GM12878 (cell line): ENCODE results near the gene DLX3. TPM values are rescaled to one million over a fixed set of nuclear protein-coding genes. Genes with fewer than 3 reads are reported as not detected.

Experiments used
- ATAC-seq: fragments of 200-7000 bp; cut with Tn5 transposase; 3 replicates; pipeline ENCODE4 v1.9.1; 2020; ENCODE audit warnings: mild to moderate bottlenecking, moderate library complexity
- BruUV-seq: library from RNA; stranded (reverse); fragments of 400-500 nt; replicated peaks from 2 replicates; lab custom pipeline; 2021; lab: Mats Ljungman, UMichigan
- CTCF ChIA-PET: fragments of 300-600 bp; sonication (Branson Sonifier 250); formaldehyde crosslinking; extraction: SDS; loops from one replicate; lab custom pipeline; 2021; ENCODE audit warnings: inconsistent platforms; lab: Yijun Ruan, JAX
- POLR2A ChIA-PET: fragments of 350-600 bp; formaldehyde crosslinking; extraction: SDS; loops from one replicate; lab custom pipeline; 2021; ENCODE audit warnings: inconsistent platforms; lab: Charles Lee
- RAD21 ChIA-PET: fragments of 300-600 bp; sonication (Branson Sonifier 250); formaldehyde crosslinking; loops from one replicate; lab custom pipeline; 2023; ENCODE audit warnings: antibody characterized with exemption; ENCODE audit not compliant: unreplicated experiment; lab: Charles Lee
- SMC1A ChIA-PET: fragments of 300-600 bp; sonication (Branson Sonifier 250); formaldehyde crosslinking; loops from one replicate; lab custom pipeline; 2023; ENCODE audit not compliant: unreplicated experiment, uncharacterized antibody; lab: Charles Lee
- DNase-seq: peaks from one replicate; pipeline ENCODE4 v3.0.0-alpha.2; 2011; ENCODE audit warnings: low read depth, low spot score
- FAIRE-seq: peaks from 3 replicates; lab custom pipeline; 2011; peaks lifted over from hg19 to GRCh38; lab: Jason Lieb, UNC
- H2AFZ ChIP-seq: 2 replicates; pipeline ENCODE4 v1.6.0; 2011; ENCODE audit warnings: low read depth, low read length, control low read depth; ENCODE audit not compliant: control insufficient read depth
- H3K27ac ChIP-seq: 2 replicates; pipeline ENCODE4 v1.5.1; 2011; ENCODE audit warnings: control low read depth; ENCODE audit not compliant: control insufficient read depth, insufficient read depth
- H3K27me3 ChIP-seq, 2 experiments: replicated peaks in 1 of 2; 2 replicates each; pipeline versions ENCODE4 v1.6.0 to v1.6.1; 2011; ENCODE audit warnings: low read length in 1 of 2; ENCODE audit not compliant: control insufficient read depth in 2 of 2, insufficient read depth in 2 of 2
- H3K36me3 ChIP-seq, 2 experiments: 2 replicates each; pipeline ENCODE4 v1.5.1; 2011; ENCODE audit warnings: low read length in 1 of 2; ENCODE audit not compliant: control insufficient read depth in 2 of 2, insufficient read depth in 2 of 2
- H3K4me1 ChIP-seq: 2 replicates; pipeline ENCODE4 v1.6.1; 2011; ENCODE audit warnings: mild to moderate bottlenecking, low read length, moderate library complexity, mixed read lengths; ENCODE audit not compliant: control insufficient read depth, insufficient read depth
- H3K4me2 ChIP-seq: 2 replicates; pipeline ENCODE4 v1.6.0; 2011; ENCODE audit warnings: control low read depth; ENCODE audit not compliant: control insufficient read depth, insufficient read depth
- H3K4me3 ChIP-seq: fragments of 200-600 bp; sonication (generic); 2 replicates; pipeline ENCODE4 v1.5.1; 2016
- H3K79me2 ChIP-seq: 2 replicates; pipeline ENCODE4 v1.6.0; 2011; ENCODE audit warnings: low read length; ENCODE audit not compliant: control insufficient read depth, insufficient read depth
- H3K9ac ChIP-seq: 2 replicates; pipeline ENCODE4 v1.8.0; 2011; ENCODE audit warnings: low read length, control low read depth, mixed read lengths; ENCODE audit not compliant: control insufficient read depth, insufficient read depth
- H3K9me3 ChIP-seq: replicated peaks from 3 replicates; pipeline ENCODE4 v1.5.1; 2011; ENCODE audit warnings: mild to moderate bottlenecking, low read length; ENCODE audit not compliant: control insufficient read depth, insufficient read depth
- H4K20me1 ChIP-seq: 2 replicates; pipeline ENCODE4 v1.6.0; 2011; ENCODE audit not compliant: control insufficient read depth, insufficient read depth
- CHD2 ChIP-seq: IDR thresholded peaks from 2 replicates; pipeline ENCODE4 v1.6.1; 2011; ENCODE audit warnings: low read depth, low read length, improper control_type of control experiment, borderline replicate concordance
- GABPA ChIP-seq: IDR thresholded peaks from 2 replicates; pipeline ENCODE4 v1.6.1; 2014; ENCODE audit warnings: antibody characterized with exemption, low read depth, mild to moderate bottlenecking, inconsistent platforms
- IKZF1 ChIP-seq: fragments of 450-650 bp; conservative IDR thresholded peaks from 2 replicates; pipeline ENCODE4 v1.6.1; 2017; ENCODE audit warnings: antibody characterized with exemption, mild to moderate bottlenecking
- MYC ChIP-seq: IDR thresholded peaks from 2 replicates; pipeline ENCODE4 v1.6.1; 2011; ENCODE audit warnings: mild to moderate bottlenecking, low read length, moderate library complexity, inconsistent platforms; ENCODE audit not compliant: insufficient read depth, insufficient replicate concordance, insufficient read length, severe bottlenecking
- NBN ChIP-seq: fragments of 450-650 bp; IDR thresholded peaks from 2 replicates; pipeline ENCODE4 v1.6.1; 2016
- PAX5 ChIP-seq: IDR thresholded peaks from 2 replicates; pipeline ENCODE4 v1.6.1; 2011; ENCODE audit warnings: low read depth, low read length, borderline replicate concordance
- POLR2AphosphoS5 ChIP-seq: IDR thresholded peaks from 2 replicates; pipeline ENCODE4 v1.6.1; 2011; ENCODE audit warnings: mild to moderate bottlenecking, low read length, inconsistent platforms
- RAD21 ChIP-seq: IDR thresholded peaks from 2 replicates; pipeline ENCODE4 v1.6.1; 2011; ENCODE audit warnings: mild to moderate bottlenecking, low read depth, low read length, moderate library complexity; ENCODE audit not compliant: insufficient read depth
- SMAD5 ChIP-seq: IDR thresholded peaks from 2 replicates; pipeline ENCODE4 v1.6.1; 2016; ENCODE audit warnings: antibody characterized with exemption, low read depth
- USF2 ChIP-seq: IDR thresholded peaks from 2 replicates; pipeline ENCODE4 v1.6.1; 2011; ENCODE audit warnings: low read depth, low read length, improper control_type of control experiment, borderline replicate concordance
- ZBTB11 ChIP-seq: fragments of 450-650 bp; formaldehyde crosslinking; IDR thresholded peaks from 2 replicates; pipeline ENCODE4 v1.5.0; 2022; ENCODE audit warnings: mild to moderate bottlenecking, missing genetic modification characterization
- ZNF217 ChIP-seq: fragments of 450-650 bp; IDR thresholded peaks from 2 replicates; pipeline ENCODE4 v1.6.1; 2017; ENCODE audit warnings: antibody characterized with exemption, mild to moderate bottlenecking
- WGBS: methylation state at CpG from one replicate; pipeline ENCODE4 v1.1.6; 2016; ENCODE audit warnings: low lambda C conversion rate; ENCODE audit not compliant: insufficient replicate concordance, insufficient coverage; ENCODE audit errors: missing lambda C conversion rate; 5-methylcytosine and 5-hydroxymethylcytosine counted together
- in situ Hi-C: fragments of 300-500 bp; cut with MboI; formaldehyde crosslinking; loops from 9 replicates; pipeline ENCODE4 v1.14.3; 2018; ENCODE audit warnings: mixed read lengths
- intact Hi-C: fragments of 100-400 bp; cut with micrococcal nuclease; formaldehyde crosslinking; loops from one replicate; pipeline ENCODE4 v1.14.2; 2022; ENCODE audit not compliant: unreplicated experiment
- polyA plus RNA-seq, 11 experiments: library from polyadenylated mRNA; depleted of rRNA in 4 of 11; unstranded in 6 of 11; stranded (reverse) in 5 of 11; fragments of >200 nt; fragmentation: Nextera tagmentation in 4 of 11; fragmentation: Illumina TruSeq in 1 of 11; extraction: Ambion mirVana in 4 of 11; extraction: Trizol in 1 of 11; gene quantifications; 1 replicate in 1 of 11; 2 replicates in 10 of 11; pipeline versions ENCODE4 v1.2.1 to v1.2.3, GENCODE V29; 2011 to 2016; ENCODE audit warnings: inconsistent platforms in 2 of 11, missing spikeins in 2 of 11, low read depth in 1 of 11
- total RNA-seq, 4 experiments: library from RNA; depleted of rRNA in 3 of 4; stranded (reverse); fragments of >200 nt in 3 of 4; fragmentation: Illumina TruSeq in 1 of 4; extraction: Trizol in 1 of 4; gene quantifications; 2 replicates each; pipeline versions ENCODE4 v1.2.1 to v1.2.3, GENCODE V29; 2013 to 2021

Gene DLX3
- total and polyA plus RNA-seq, 10 of the 15 experiments (the other 5 are each of a cell fraction or from before 2014, with no cell fraction given): not detected

DNA sequence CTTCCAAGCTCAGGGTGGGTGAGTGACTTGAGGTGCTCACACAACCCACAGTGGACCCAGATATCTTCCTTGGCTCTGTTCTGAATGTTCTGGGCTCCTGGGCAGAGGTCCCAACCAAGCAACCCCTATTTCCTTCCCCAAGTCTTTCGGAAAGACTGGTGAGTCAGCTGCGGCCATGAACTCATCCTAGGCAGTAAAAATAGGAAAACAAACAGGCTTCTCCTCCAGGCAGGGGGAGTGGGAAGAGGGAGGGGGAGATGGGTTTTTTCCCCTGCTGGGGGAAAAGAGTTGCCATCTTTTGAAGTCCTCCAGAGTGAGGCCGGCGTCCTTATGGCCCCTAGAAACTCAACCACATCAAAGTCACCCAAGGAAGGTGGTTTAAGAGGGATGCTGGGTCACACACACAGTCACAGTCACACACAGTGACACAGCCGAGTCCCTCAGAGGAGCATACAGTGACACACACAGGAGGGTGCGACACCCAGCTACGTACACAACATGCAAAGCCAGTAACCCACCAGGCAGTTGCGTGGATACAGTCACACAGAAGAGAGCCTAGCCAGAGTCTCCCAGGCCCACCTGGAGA, 42.0 kb downstream of the DLX3 start:
- SMC1A ChIA-PET: interaction anchor here (0.6 to 3.5 kb wide), 2 partner anchors 44 to 190 kb away, joined by 3 to 20 read pairs; no protein-coding TSS in a partner anchor
- H3K4me2 ChIP-seq: no peak overlapping the region

DNA sequence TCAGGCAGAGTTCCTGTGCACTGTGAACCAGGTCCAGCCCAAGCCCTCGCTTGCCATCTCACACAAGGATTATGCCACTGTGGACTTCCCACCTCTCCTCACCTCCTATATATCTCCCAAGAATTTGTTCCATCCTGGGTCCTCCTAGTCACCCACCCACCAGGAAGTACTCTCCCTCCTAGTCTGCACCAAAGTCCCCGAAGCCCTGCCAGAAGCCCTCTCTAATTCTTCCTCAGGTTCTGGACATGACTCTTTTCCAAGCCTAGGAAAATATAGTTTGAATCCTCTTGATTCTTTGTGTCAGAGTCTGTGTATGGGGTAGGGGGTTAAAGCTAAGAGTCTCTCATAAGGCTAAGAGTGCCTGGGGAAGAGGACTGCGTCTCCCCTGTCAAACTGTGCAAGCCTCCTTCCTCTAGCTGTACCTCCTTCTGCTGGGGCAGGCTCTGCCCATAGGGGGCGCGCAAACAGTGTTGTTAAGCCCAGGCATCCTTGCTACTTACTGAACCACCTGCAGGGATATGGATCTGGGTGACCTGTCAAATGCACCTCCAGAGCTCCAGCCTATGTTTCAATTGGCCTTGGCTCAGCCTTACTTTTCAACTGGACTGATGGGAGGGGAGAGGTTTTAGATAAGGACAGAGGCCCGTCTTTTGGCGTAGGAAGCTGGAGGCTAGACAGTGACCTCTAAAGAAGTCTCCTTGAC, 42.7 kb downstream of the DLX3 start:
- RAD21 ChIA-PET: interaction anchor here (1.2 to 1.3 kb wide), 3 partner anchors 37 to 46 kb away, joined by 3 to 7 read pairs (median 6); no protein-coding TSS in a partner anchor
- Histone ChIP-seq H3K4me2 (no peak overlapping the region), H3K36me3 (no peaks in the 10 kb centered on the region), H3K9ac (no peak overlapping the region), H3K9me3 (no peaks in the 10 kb centered on the region), H3K79me2 (no peaks in the 10 kb centered on the region), H2AFZ (no peak overlapping the region), H3K27ac (no peak overlapping the region), H3K4me3 (no peak overlapping the region), H4K20me1 (no peaks in the 10 kb centered on the region), H3K27me3 (peaks cover 0 to 2% of the 10 kb centered on the region in 2 experiments; a peak in 3 of 4 replicates), H3K4me1 (no peaks in the 10 kb centered on the region)
- no TSS peak for BruUV-seq
- FAIRE-seq: peak; percentile 88
- POLR2A ChIA-PET: no interaction called here
- in situ Hi-C loops: no loop called here
- no peak for DNase-seq
- 34% methylated on average over 7 of the region's 7 CpGs for WGBS
- SMC1A ChIA-PET: interaction anchor here (0.6 to 3.5 kb wide), 2 partner anchors 45 to 190 kb away, joined by 3 to 20 read pairs; no protein-coding TSS in a partner anchor
- ATAC-seq: peak; percentile 99
- intact Hi-C loops: loop anchor here (1.0 kb wide), 1 partner anchor 46 kb away; no protein-coding TSS in a partner anchor
- CTCF ChIA-PET: interaction anchor here (0.6 to 5.6 kb wide), 17 partner anchors 10 to 474 kb away, joined by 3 to 84 read pairs (median 5); no protein-coding TSS in a partner anchor
- TF ChIP-seq USF2 (no peak), POLR2AphosphoS5 (no peak), ZBTB11 (CRISPR knock-in tag) (no peak), RAD21 (peak; percentile 54), MYC (no peak)

More for the DNA sequence above, 42.0 kb downstream of the DLX3 start:
- TF ChIP-seq SMAD5: no peak
- no peak for TF ChIP-seq PAX5
- no peak for TF ChIP-seq IKZF1
- no peak for TF ChIP-seq GABPA
- TF ChIP-seq ZNF217: no peak
- no peak for TF ChIP-seq CHD2
- no peak for TF ChIP-seq NBN
- TF ChIP-seq, all 136 proteins: peak for 0
- ATAC-seq (no peak), DNase-seq (no peak), FAIRE-seq (no peak)
- Histone ChIP-seq H3K36me3 (no peaks in the 10 kb centered on the region), H3K4me3 (no peak overlapping the region), H3K9me3 (no peaks in the 10 kb centered on the region), H3K9ac (no peak overlapping the region), H2AFZ (no peak overlapping the region), H3K27ac (no peak overlapping the region), H3K79me2 (no peaks in the 10 kb centered on the region), H3K4me1 (no peaks in the 10 kb centered on the region), H4K20me1 (no peaks in the 10 kb centered on the region), H3K27me3 (peaks cover 0 to 2% of the 10 kb centered on the region in 2 experiments; a peak in 3 of 4 replicates)
- ChIA-PET RAD21 (interaction anchor here (1.2 to 1.3 kb wide), 3 partner anchors 37 to 46 kb away, joined by 3 to 7 read pairs (median 6); no protein-coding TSS in a partner anchor), POLR2A (no interaction called here), CTCF (interaction anchor here (0.6 to 5.6 kb wide), 14 partner anchors 9 to 474 kb away, joined by 3 to 84 read pairs (median 6); no protein-coding TSS in a partner anchor)
- BruUV-seq: no TSS peak
- intact Hi-C loops (loop anchor here (1.0 kb wide), 1 partner anchor 45 kb away; no protein-coding TSS in a partner anchor), in situ Hi-C loops (no loop called here)
- WGBS: 48% methylated on average over 8 of the region's 8 CpGs
